HepG2 (cell line): ENCODE data around the gene PPFIA4. TPM values are rescaled to one million over a fixed set of nuclear protein-coding genes. Genes with fewer than 3 reads are reported as not detected.

ENCODE experiments used
- MAX ChIP-seq: IDR thresholded peaks from 2 replicates; pipeline ENCODE4 v1.6.1; 2012; ENCODE audit warnings: inconsistent platforms
- NR3C1 ChIP-seq: sonication (generic); formaldehyde crosslinking; IDR thresholded peaks from 2 replicates; pipeline ENCODE4 v1.4.0; 2020; ENCODE audit warnings: missing genetic modification reagents
- PRDM15 ChIP-seq: sonication (generic); formaldehyde crosslinking; IDR thresholded peaks from 2 replicates; pipeline ENCODE4 v1.4.0; 2020; ENCODE audit warnings: missing genetic modification reagents
- RFX1 ChIP-seq: fragments of 450-650 bp; IDR thresholded peaks from 2 replicates; pipeline ENCODE4 v1.6.1; 2017
- SMAD3 ChIP-seq: sonication (generic); formaldehyde crosslinking; IDR thresholded peaks from 2 replicates; pipeline ENCODE4 v1.4.0; 2020; ENCODE audit warnings: missing genetic modification reagents
- SNAI1 ChIP-seq: sonication (generic); formaldehyde crosslinking; IDR thresholded peaks from 2 replicates; pipeline ENCODE4 v1.5.0; 2020; ENCODE audit warnings: mild to moderate bottlenecking, missing genetic modification reagents, borderline replicate concordance
- TCF12 ChIP-seq, 2 experiments: fragments of 450-650 bp in 1 of 2; sonication (generic) in 1 of 2; formaldehyde crosslinking in 1 of 2; IDR thresholded peaks; 2 replicates each; pipeline versions ENCODE4 v1.6.1 to v1.8.0; 2017 to 2022; ENCODE audit warnings: antibody characterized with exemption in 1 of 2, mild to moderate bottlenecking in 1 of 2, missing genetic modification reagents in 1 of 2, moderate library complexity in 1 of 2
- ZNF549 ChIP-seq: sonication (generic); formaldehyde crosslinking; IDR thresholded peaks from 2 replicates; pipeline ENCODE4 v1.5.0; 2020; ENCODE audit warnings: missing genetic modification reagents
- ZNF574 ChIP-seq: sonication (generic); formaldehyde crosslinking; IDR thresholded peaks from 2 replicates; pipeline ENCODE4 v1.4.0; 2020; ENCODE audit warnings: missing genetic modification reagents
- ZNF577 ChIP-seq: sonication (generic); formaldehyde crosslinking; IDR thresholded peaks from 2 replicates; pipeline ENCODE4 v1.4.0; 2020; ENCODE audit warnings: mild to moderate bottlenecking, low read depth, missing genetic modification reagents, borderline replicate concordance
- ZNF713 ChIP-seq: sonication (generic); formaldehyde crosslinking; IDR thresholded peaks from 2 replicates; pipeline ENCODE4 v1.4.0; 2020; ENCODE audit warnings: mild to moderate bottlenecking, missing genetic modification reagents
- ZNF83 ChIP-seq: sonication (generic); formaldehyde crosslinking; IDR thresholded peaks from 2 replicates; pipeline ENCODE4 v1.4.0; 2020; ENCODE audit warnings: missing genetic modification reagents, mild to moderate bottlenecking, borderline replicate concordance
- ZSCAN12 ChIP-seq: sonication (generic); formaldehyde crosslinking; IDR thresholded peaks from 2 replicates; pipeline ENCODE4 v1.9.0; 2021; ENCODE audit warnings: mild to moderate bottlenecking, missing genetic modification reagents
- polyA plus RNA-seq, 8 experiments: library from polyadenylated mRNA; depleted of rRNA in 3 of 8; stranded (reverse) in 7 of 8; unstranded in 1 of 8; fragments of >200 nt; fragmentation: Illumina TruSeq in 4 of 8; extraction: Trizol in 4 of 8; gene quantifications; 2 replicates each; pipeline versions ENCODE4 v1.2.1 to v1.2.3, GENCODE V29; 2011 to 2016; ENCODE audit warnings: low read depth in 4 of 8, missing spikeins in 1 of 8, mixed read lengths in 1 of 8; ENCODE audit not compliant: insufficient read depth in 1 of 8
- total RNA-seq, 5 experiments: library from RNA; depleted of rRNA; stranded (reverse); fragments of >200 nt; fragmentation: Illumina TruSeq; extraction: Trizol; gene quantifications; 2 replicates each; pipeline ENCODE4 v1.2.3, GENCODE V29; 2016; ENCODE audit warnings: low read depth in 1 of 5
- TF ChIP-seq, protein P1 (sequence below): sonication (generic); formaldehyde crosslinking; IDR thresholded peaks from 2 replicates; pipeline ENCODE4 v1.9.0; 2021; ENCODE audit warnings: missing genetic modification reagents, borderline replicate concordance
- TF ChIP-seq, protein P2 (sequence below): sonication (generic); formaldehyde crosslinking; IDR thresholded peaks from 2 replicates; pipeline ENCODE4 v1.8.0; 2023; ENCODE audit warnings: mild to moderate bottlenecking, missing genetic modification reagents
- TF ChIP-seq, protein P3 (sequence below): sonication (generic); formaldehyde crosslinking; conservative IDR thresholded peaks from 2 replicates; pipeline ENCODE4 v1.4.0; 2020; ENCODE audit warnings: missing genetic modification reagents

PPFIA4 gene
- total and polyA plus RNA-seq, 2 of the 13 experiments (the other 11 are each of a cell fraction or from before 2014, with no cell fraction given) = 6.4 TPM; not detected in 1

DNA sequence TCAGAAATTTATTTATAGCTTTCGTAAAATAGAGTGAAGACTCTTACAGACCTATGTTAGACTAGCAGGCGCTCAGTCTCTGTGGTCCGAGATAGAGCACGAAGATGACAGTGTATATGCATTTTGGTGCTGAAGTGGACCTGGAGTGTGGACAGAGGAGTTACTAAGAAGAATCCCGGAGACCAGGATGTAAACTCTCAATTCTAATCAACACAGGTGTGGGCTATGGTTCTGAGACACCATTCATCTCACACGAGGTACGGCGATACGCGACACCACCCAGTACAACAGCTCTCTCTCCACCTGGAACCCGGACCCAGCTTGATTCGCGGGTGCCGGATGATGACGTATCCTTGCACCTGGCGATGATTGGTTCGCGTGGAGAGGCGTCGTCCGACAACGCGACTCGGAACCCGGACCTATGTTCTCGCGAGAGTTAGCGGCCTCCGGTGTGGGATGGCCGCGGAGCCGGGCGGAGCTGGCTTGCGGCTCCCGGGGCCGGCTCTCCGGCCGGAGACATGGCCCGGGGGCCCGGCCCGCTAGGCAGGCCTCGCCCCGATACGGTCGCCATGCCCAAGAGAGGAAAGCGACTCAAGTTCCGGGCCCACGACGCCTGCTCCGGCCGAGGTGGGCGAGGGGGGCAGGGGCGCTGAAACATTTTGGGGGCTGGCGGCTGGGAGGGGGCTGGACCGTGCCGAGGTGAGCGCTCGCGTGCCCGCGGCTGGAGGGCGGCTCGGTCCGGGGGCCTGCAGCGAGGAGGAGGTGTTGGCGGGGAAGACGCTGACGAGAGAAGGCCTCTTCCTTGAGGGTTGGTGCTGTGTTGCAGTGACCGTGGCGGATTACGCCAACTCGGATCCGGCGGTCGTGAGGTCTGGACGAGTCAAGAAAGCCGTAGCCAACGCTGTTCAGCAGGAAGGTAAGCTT lies 19.1 kb upstream of the PPFIA4 start, which contains the start of gene TMEM183A (continued):
- TF ChIP-seq ZNF713 (CRISPR knock-in tag) (peak; percentile 70; the same call in 1 of the 2 replicates), RFX1 (no peak), ZNF83 (CRISPR knock-in tag) (no peak), PRDM15 (CRISPR knock-in tag) (no peak), ZNF549 (CRISPR knock-in tag) (no peak), TCF12 (IDR thresholded peaks at IDR 0.05) (no peak), TCF12 (CRISPR knock-in tag; IDR thresholded peaks at IDR 0.05) (no peak; the same call in 1 of the 2 replicates), SNAI1 (CRISPR knock-in tag) (no peak), ZNF574 (CRISPR knock-in tag) (peak; percentile 69; the same call in 1 of the 2 replicates), MAX (peak; percentile 93), SMAD3 (no peak), NR3C1 (CRISPR knock-in tag) (no peak), ZSCAN12 (CRISPR knock-in tag) (no peak), ZNF577 (no peak)
- TF ChIP-seq, protein P1, sequence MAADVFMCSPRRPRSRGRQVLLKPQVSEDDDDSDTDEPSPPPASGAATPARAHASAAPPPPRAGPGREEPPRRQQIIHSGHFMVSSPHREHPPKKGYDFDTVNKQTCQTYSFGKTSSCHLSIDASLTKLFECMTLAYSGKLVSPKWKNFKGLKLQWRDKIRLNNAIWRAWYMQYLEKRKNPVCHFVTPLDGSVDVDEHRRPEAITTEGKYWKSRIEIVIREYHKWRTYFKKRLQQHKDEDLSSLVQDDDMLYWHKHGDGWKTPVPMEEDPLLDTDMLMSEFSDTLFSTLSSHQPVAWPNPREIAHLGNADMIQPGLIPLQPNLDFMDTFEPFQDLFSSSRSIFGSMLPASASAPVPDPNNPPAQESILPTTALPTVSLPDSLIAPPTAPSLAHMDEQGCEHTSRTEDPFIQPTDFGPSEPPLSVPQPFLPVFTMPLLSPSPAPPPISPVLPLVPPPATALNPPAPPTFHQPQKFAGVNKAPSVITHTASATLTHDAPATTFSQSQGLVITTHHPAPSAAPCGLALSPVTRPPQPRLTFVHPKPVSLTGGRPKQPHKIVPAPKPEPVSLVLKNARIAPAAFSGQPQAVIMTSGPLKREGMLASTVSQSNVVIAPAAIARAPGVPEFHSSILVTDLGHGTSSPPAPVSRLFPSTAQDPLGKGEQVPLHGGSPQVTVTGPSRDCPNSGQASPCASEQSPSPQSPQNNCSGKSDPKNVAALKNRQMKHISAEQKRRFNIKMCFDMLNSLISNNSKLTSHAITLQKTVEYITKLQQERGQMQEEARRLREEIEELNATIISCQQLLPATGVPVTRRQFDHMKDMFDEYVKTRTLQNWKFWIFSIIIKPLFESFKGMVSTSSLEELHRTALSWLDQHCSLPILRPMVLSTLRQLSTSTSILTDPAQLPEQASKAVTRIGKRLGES (CRISPR knock-in tag) = no peak
- TF ChIP-seq, protein P2, sequence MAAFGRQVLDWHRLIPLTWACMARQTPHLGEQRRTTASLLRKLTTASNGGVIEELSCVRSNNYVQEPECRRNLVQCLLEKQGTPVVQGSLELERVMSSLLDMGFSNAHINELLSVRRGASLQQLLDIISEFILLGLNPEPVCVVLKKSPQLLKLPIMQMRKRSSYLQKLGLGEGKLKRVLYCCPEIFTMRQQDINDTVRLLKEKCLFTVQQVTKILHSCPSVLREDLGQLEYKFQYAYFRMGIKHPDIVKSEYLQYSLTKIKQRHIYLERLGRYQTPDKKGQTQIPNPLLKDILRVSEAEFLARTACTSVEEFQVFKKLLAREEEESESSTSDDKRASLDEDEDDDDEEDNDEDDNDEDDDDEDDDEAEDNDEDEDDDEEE (CRISPR knock-in tag) = peak; percentile 18; the same call in 1 of the 2 replicates
- TF ChIP-seq, protein P3, sequence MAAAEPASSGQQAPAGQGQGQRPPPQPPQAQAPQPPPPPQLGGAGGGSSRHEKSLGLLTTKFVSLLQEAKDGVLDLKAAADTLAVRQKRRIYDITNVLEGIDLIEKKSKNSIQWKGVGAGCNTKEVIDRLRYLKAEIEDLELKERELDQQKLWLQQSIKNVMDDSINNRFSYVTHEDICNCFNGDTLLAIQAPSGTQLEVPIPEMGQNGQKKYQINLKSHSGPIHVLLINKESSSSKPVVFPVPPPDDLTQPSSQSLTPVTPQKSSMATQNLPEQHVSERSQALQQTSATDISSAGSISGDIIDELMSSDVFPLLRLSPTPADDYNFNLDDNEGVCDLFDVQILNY (CRISPR knock-in tag) = no peak
